MM.1S (cell line): ENCODE results near the gene LMO7.

Experiments
- DNase-seq: peaks from one replicate; pipeline ENCODE4 v3.0.0-alpha.2; 2015
- H2AFZ ChIP-seq: fragments of 300-600 bp; sonication (generic); 2 replicates; pipeline ENCODE4 v1.6.0; 2016; ENCODE audit warnings: antibody characterized with exemption, low read length
- H3F3A ChIP-seq: fragments of 300-600 bp; sonication (generic); 2 replicates; pipeline ENCODE4 v1.6.1; 2016; ENCODE audit warnings: mild to moderate bottlenecking, antibody characterized with exemption, low read length, moderate library complexity, mixed read lengths; ENCODE audit not compliant: insufficient read depth
- H3K27ac ChIP-seq: fragments of 300-600 bp; sonication (generic); 2 replicates; pipeline ENCODE4 v1.5.1; 2016; ENCODE audit warnings: mild to moderate bottlenecking, low read length
- H3K27me3 ChIP-seq: fragments of 300-600 bp; sonication (generic); replicated peaks from 2 replicates; pipeline ENCODE4 v1.6.0; 2016; ENCODE audit warnings: low read length; ENCODE audit not compliant: insufficient read depth
- H3K36me3 ChIP-seq: fragments of 300-600 bp; sonication (generic); replicated peaks from 2 replicates; pipeline ENCODE4 v1.6.1; 2016; ENCODE audit warnings: mild to moderate bottlenecking, low read length, mixed read lengths; ENCODE audit not compliant: insufficient read depth
- H3K4me1 ChIP-seq: fragments of 300-600 bp; sonication (generic); 2 replicates; pipeline ENCODE4 v1.6.1; 2016; ENCODE audit warnings: low read length, mixed read lengths
- H3K4me2 ChIP-seq: fragments of 300-600 bp; sonication (generic); 2 replicates; pipeline ENCODE4 v1.6.0; 2016; ENCODE audit warnings: low read depth, low read length
- H3K4me3 ChIP-seq: fragments of 300-600 bp; sonication (generic); 2 replicates; pipeline ENCODE4 v1.5.1; 2016; ENCODE audit warnings: low read length, mixed read lengths
- H3K79me2 ChIP-seq: fragments of 300-600 bp; sonication (generic); 2 replicates; pipeline ENCODE4 v1.6.1; 2016; ENCODE audit warnings: mixed run types, low read length, mixed read lengths
- H3K9ac ChIP-seq: fragments of 300-600 bp; sonication (generic); 2 replicates; pipeline ENCODE4 v1.6.1; 2016; ENCODE audit warnings: low read length, mixed read lengths
- H3K9me2 ChIP-seq: fragments of 300-600 bp; sonication (generic); replicated peaks from 2 replicates; pipeline ENCODE4 v1.6.1; 2016; ENCODE audit warnings: mild to moderate bottlenecking, low read length, mixed read lengths; ENCODE audit not compliant: insufficient read depth
- H3K9me3 ChIP-seq: fragments of 300-600 bp; sonication (generic); replicated peaks from 2 replicates; pipeline ENCODE4 v1.6.1; 2016; ENCODE audit warnings: mild to moderate bottlenecking, low read length, mixed read lengths; ENCODE audit not compliant: insufficient read depth
- H4K20me1 ChIP-seq: fragments of 300-600 bp; sonication (generic); 2 replicates; pipeline ENCODE4 v1.6.1; 2016; ENCODE audit warnings: mild to moderate bottlenecking, low read length, moderate library complexity, mixed read lengths; ENCODE audit not compliant: insufficient read depth
- CTCF ChIP-seq: fragments of 300-600 bp; sonication (generic); IDR thresholded peaks from 2 replicates; pipeline ENCODE4 v1.5.1; 2016; ENCODE audit warnings: antibody characterized with exemption, low read length, mixed read lengths
- EZH2 ChIP-seq: fragments of 300-600 bp; sonication (generic); optimal IDR thresholded peaks from 2 replicates; pipeline ENCODE3; 2017; ENCODE audit warnings: low read depth, mild to moderate bottlenecking, antibody characterized with exemption, low read length, mixed read lengths
- EZH2phosphoT487 ChIP-seq: fragments of 300-600 bp; sonication (generic); IDR thresholded peaks from 2 replicates; pipeline ENCODE4 v1.6.1; 2018; ENCODE audit warnings: antibody characterized with exemption, low read length

Gene LMO7

DNA sequence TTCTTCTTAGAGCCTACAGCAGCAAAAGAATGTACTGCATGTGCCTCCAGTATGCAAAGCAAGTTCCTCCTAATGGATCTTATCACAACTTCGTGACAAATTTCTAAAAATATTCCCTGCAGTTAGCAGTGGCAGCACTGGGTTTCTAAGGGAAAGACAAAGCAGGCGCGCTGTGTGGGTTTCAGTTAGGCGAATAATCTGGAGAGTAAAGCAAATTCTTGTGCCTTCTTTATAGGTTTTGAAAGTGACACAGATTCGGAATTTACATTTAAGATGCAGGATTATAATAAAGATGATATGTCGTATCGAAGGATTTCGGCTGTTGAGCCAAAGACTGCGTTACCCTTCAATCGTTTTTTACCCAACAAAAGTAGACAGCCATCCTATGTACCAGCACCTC, 167.9 kb downstream of the LMO7 start:
- Histone ChIP-seq H3K27me3 (no peaks in the 10 kb centered on the region), H3K4me1 (no peaks in the 10 kb centered on the region), H3K4me2 (no peak overlapping the region), H3K36me3 (no peaks in the 10 kb centered on the region), H3K9me2 (no peaks in the 10 kb centered on the region), H3K9ac (no peak overlapping the region), H3F3A (no peaks in the 10 kb centered on the region), H3K27ac (no peak overlapping the region), H3K9me3 (no peaks in the 10 kb centered on the region), H4K20me1 (no peaks in the 10 kb centered on the region), H3K4me3 (no peak overlapping the region), H3K79me2 (no peaks in the 10 kb centered on the region), H2AFZ (no peak overlapping the region)
- TF ChIP-seq EZH2 (no peak), EZH2phosphoT487 (no peak), CTCF (no peak)
- no peak for DNase-seq

DNA sequence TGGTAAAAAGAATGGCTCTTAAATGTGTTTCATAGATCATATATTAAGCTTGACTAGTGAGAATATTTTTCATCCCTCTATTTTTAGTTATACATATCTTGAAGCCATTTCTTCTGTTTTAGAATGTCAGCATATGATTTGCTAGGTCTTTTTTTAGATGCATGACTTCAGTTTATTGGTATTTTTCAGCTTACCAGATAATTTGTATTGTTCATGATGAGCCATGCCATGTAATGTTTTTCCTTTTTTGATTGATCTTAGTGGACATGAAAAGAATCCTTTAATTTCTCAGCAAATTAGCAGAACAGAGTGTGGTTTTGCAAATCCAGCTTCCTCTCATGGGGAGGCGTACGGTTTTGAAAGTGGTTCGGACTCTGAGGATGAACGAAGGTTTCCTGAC, 168.5 kb downstream of the LMO7 start:
- Histone ChIP-seq H3K9ac (no peak overlapping the region), H3K27me3 (no peaks in the 10 kb centered on the region), H3K4me3 (no peak overlapping the region), H4K20me1 (no peaks in the 10 kb centered on the region), H3K79me2 (no peaks in the 10 kb centered on the region), H2AFZ (no peak overlapping the region), H3K36me3 (no peaks in the 10 kb centered on the region), H3K9me3 (no peaks in the 10 kb centered on the region), H3K27ac (no peak overlapping the region), H3K9me2 (no peaks in the 10 kb centered on the region), H3K4me2 (no peak overlapping the region), H3K4me1 (no peaks in the 10 kb centered on the region), H3F3A (no peaks in the 10 kb centered on the region)
- TF ChIP-seq EZH2phosphoT487 (no peak), CTCF (no peak), EZH2 (no peak)
- no peak for DNase-seq

DNA sequence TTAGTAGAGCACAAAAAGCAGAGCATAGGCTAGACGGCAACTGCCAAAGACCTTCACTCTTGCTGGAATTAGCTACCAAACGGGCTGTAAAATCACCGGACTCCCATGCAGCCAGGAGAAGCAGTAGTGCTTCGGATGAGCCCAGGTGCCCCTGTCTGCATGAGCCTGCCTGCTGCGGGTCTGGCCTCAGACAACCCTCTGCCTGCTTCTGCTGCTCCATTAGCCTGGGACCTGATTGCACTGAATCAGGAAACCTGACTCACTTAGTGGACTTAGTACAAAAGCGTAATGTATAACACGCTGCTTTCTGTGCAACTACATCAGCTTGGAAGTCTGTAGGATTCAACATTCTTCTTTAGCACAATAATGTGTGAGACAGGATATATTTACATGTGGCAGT, 170.0 kb downstream of the LMO7 start:
- Histone ChIP-seq H3K9me3 (no peaks in the 10 kb centered on the region), H3K27ac (no peak overlapping the region), H3K4me2 (no peak overlapping the region), H3K9me2 (no peaks in the 10 kb centered on the region), H3K79me2 (no peaks in the 10 kb centered on the region), H3K27me3 (no peaks in the 10 kb centered on the region), H3K36me3 (no peaks in the 10 kb centered on the region), H2AFZ (no peak overlapping the region), H3F3A (no peaks in the 10 kb centered on the region), H3K9ac (no peak overlapping the region), H4K20me1 (no peaks in the 10 kb centered on the region), H3K4me1 (no peaks in the 10 kb centered on the region), H3K4me3 (no peak overlapping the region)
- no peak for DNase-seq
- no peak for TF ChIP-seq CTCF
- no peak for TF ChIP-seq EZH2phosphoT487
- TF ChIP-seq EZH2: no peak

DNA sequence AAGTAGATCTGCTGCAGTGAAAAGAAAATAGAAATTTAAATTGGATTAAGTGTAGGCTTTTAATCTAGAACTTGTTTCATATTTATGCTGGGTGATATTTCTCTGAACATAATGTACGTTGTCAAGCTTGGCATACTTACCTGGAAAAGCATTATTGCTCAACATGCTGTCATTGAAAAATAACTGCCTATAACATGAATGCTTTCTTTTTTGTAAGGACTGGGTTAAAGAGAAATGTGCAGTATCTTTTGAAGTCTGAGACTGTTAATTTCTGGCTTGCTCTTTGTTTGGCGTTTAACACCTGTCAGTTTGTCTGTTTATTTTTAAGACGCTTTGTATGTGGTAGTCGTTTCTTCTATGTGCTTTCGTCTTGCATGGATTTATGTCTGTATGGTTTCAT, 175.2 kb downstream of the LMO7 start:
- no peaks in the 10 kb centered on the region for H3K9me3 ChIP-seq
- no peak overlapping the region for H2AFZ ChIP-seq
- H3K4me3 ChIP-seq: no peak overlapping the region
- TF ChIP-seq CTCF (no peak), EZH2 (no peak), EZH2phosphoT487 (no peak)
- no peaks in the 10 kb centered on the region for H3K79me2 ChIP-seq
- H3K27ac ChIP-seq: no peak overlapping the region
- H3K4me1 ChIP-seq: no peaks in the 10 kb centered on the region
- H3K9ac ChIP-seq: no peak overlapping the region
- no peaks in the 10 kb centered on the region for H3K9me2 ChIP-seq
- H3F3A ChIP-seq: no peaks in the 10 kb centered on the region
- H3K36me3 ChIP-seq: no peaks in the 10 kb centered on the region
- no peak overlapping the region for H3K4me2 ChIP-seq
- no peak for DNase-seq
- H4K20me1 ChIP-seq: no peaks in the 10 kb centered on the region
- H3K27me3 ChIP-seq: no peaks in the 10 kb centered on the region
